Ovary (tissue), 9 donors: Measurements from ENCODE around the gene CHGA. TPM values are rescaled to one million over a fixed set of nuclear protein-coding genes. Genes with fewer than 3 reads are reported as not detected.

Experiments
- DNase-seq, 5 donors: peaks; one replicate each; pipeline ENCODE4 v3.0.0-alpha.2; 2019 to 2020
- H3K27ac ChIP-seq, 2 donors: fragments of 200-600 bp; one replicate each; pipeline versions ENCODE4 v1.5.1 to v1.8.0; 2019 to 2022
- H3K27me3 ChIP-seq: fragments of 200-600 bp; one replicate; pipeline ENCODE4 v1.8.0; 2022
- H3K36me3 ChIP-seq: fragments of 200-600 bp; sonication (generic); one replicate; pipeline ENCODE4 v1.5.1; 2019
- H3K4me1 ChIP-seq: one replicate; pipeline ENCODE4 v1.8.1; 2013; ENCODE audit warnings: mild to moderate bottlenecking, moderate library complexity; ENCODE audit not compliant: insufficient read depth
- H3K4me3 ChIP-seq: fragments of 200-600 bp; sonication (generic); one replicate; pipeline ENCODE4 v1.5.1; 2017
- H3K9me3 ChIP-seq, 2 donors: fragments of 200-600 bp in 1 of 2; sonication (generic) in 1 of 2; one replicate each; pipeline versions ENCODE4 v1.5.1 to v1.8.1; 2013 to 2019; ENCODE audit warnings: mild to moderate bottlenecking in 1 of 2, moderate library complexity in 1 of 2
- EP300 ChIP-seq: sonication (generic); formaldehyde crosslinking; IDR thresholded peaks from one replicate; pipeline ENCODE4 v1.6.1; 2017; ENCODE audit warnings: antibody characterized with exemption
- POLR2A ChIP-seq: fragments of 450-650 bp; IDR thresholded peaks from one replicate; pipeline ENCODE4 v1.6.1; 2017; ENCODE audit warnings: antibody characterized with exemption, mild to moderate bottlenecking, moderate library complexity
- WGBS, 3 donors: extraction: QIAGEN DNeasy Blood & Tissue Kit in 1 of 3; methylation state at CpG; one replicate each; pipeline versions ENCODE4 v1.1.5 to v1.1.7; 2013 to 2017; 5-methylcytosine and 5-hydroxymethylcytosine counted together
- intact Hi-C, 4 donors: fragments of 100-400 bp; cut with DNase I; formaldehyde crosslinking; loops; one replicate each; pipeline versions ENCODE4 v1.11.0 to v1.15.1; 2022 to 2023
- polyA plus RNA-seq, 2 donors: library from polyadenylated mRNA; stranded (reverse); fragments of 200-250 nt in 1 of 2; fragments of 350-450 nt in 1 of 2; fragmentation: Illumina TruSeq in 1 of 2; extraction: RNeasy Lipid Tissue Mini Kit (QIAGEN cat#74804) in 1 of 2; gene quantifications; one replicate each; pipeline ENCODE4 v1.2.3, GENCODE V29; 2013 to 2014
- total RNA-seq, 7 donors: library from RNA; depleted of rRNA in 2 of 7; stranded (reverse); fragments of >200 nt in 2 of 7; fragmentation: NEBNext Ultra II Directional in 3 of 7; extraction: Animal tissue kit (Norgen Biotek cat#: 25700) in 3 of 7; gene quantifications; one replicate each; pipeline versions ENCODE4 v1.1.0 to v1.2.4, GENCODE V29; 2016 to 2023
- TF ChIP-seq, protein P1 (sequence below), 3 donors: fragments of 450-650 bp in 2 of 3; fragments of 200-600 bp in 1 of 3; IDR thresholded peaks; one replicate each; pipeline versions ENCODE4 v1.5.1 to v1.8.0; 2016 to 2022; ENCODE audit warnings: antibody characterized with exemption in 3 of 3, mild to moderate bottlenecking in 1 of 3
- donor health status: DM: no; HTN: no; CAD: no; lungs with moderate emphysema.
- donor health status: DM: no; HTN: no; CAD: no.
- donor health status: Bipolar disorder and iron deficiency.
- donor health status: DM: yes; HTN: yes; CAD: no.
- donor health status: DM: no; HTN: no; CAD: no.
- donor health status: DM: yes; HTN: yes; CAD: no.

CHGA gene
- total and polyA plus RNA-seq, 9 donors = 0.13 to 1.6 (median 0.60) TPM; not detected in 2

DNA sequence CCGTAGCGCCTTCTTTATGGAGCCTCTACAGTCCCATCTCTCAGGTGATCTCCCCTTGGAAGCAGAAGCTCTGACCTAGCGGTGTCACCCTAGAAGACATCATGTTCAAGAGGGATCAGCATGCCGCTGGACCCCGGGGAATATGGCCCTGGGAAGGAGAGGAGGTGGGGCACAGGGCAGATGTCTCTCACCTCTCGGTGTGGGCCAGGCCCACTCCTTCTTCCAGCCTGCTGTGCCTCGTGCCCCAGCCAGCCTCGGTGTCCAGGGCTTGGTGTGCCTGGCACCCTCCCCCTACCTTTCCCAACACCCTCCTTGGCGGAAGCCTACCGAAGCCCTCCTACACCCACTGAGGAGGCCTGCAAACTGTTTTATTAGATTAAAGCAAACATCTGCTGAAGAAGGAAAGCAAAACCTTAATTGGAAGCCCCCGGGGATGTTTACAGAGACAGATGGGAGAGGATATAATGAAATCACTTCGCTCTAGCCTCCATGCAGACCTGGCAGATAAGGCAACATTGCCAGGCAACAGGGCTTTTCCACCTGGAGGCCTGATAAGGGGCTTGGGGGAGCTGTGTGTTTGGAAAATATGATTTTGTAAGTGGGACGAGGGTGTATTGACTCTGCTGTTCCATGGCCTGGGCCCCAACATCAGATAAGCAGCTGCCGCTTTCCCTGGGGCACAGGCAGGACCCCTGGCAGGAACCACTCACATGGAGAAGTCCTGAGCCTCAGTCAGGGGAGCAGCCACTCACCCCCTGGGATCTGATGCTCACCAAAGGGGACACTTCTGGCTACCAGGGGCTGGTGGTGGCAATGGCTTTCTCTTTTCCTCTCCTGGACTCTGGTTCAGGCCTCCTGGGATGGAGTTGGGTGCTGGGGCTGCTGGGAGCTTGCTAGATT lies 5.7 kb upstream of the CHGA start:
- Histone ChIP-seq H3K27me3 (no peaks in the 10 kb centered on the region), H3K4me1 (no peaks in the 10 kb centered on the region), H3K9me3 (no peaks in the 10 kb centered on the region), H3K4me3 (no peak overlapping the region), H3K36me3 (no peaks in the 10 kb centered on the region), H3K27ac (no peak overlapping the region)
- 64 to 72% (median 65%) methylated on average over 14 of the region's 14 CpGs for WGBS, 3 donors
- intact Hi-C loops = no loop called here
- no peak for DNase-seq
- TF ChIP-seq, protein P1, sequence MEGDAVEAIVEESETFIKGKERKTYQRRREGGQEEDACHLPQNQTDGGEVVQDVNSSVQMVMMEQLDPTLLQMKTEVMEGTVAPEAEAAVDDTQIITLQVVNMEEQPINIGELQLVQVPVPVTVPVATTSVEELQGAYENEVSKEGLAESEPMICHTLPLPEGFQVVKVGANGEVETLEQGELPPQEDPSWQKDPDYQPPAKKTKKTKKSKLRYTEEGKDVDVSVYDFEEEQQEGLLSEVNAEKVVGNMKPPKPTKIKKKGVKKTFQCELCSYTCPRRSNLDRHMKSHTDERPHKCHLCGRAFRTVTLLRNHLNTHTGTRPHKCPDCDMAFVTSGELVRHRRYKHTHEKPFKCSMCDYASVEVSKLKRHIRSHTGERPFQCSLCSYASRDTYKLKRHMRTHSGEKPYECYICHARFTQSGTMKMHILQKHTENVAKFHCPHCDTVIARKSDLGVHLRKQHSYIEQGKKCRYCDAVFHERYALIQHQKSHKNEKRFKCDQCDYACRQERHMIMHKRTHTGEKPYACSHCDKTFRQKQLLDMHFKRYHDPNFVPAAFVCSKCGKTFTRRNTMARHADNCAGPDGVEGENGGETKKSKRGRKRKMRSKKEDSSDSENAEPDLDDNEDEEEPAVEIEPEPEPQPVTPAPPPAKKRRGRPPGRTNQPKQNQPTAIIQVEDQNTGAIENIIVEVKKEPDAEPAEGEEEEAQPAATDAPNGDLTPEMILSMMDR (IDR thresholded peaks at IDR 0.05) = no peak
- TF ChIP-seq POLR2A (no peak), EP300 (no peak)

DNA sequence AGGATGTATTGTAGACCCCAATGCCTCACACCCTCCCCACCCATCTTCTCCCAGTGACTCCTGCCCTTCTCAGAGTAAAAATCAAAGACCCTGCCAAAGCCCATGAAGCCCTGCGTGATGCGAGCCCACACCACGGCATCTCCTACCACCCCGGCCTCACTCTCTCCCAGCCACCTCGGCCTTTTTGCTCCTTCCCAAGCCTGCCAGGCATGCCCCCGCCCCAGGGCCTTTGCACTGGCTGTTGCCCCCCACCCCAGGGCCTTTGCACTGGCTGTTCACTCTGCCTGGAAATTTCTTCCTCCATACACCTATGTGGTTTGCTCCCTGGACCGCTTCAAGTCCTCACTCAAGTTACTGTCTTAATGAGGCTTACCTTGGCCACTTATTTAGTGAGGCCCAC lies 5.0 kb upstream of the CHGA start:
- Histone ChIP-seq H3K27me3 (no peaks in the 10 kb centered on the region), H3K4me1 (no peaks in the 10 kb centered on the region), H3K4me3 (no peak overlapping the region), H3K9me3 (no peaks in the 10 kb centered on the region), H3K27ac (no peak overlapping the region), H3K36me3 (no peaks in the 10 kb centered on the region)
- TF ChIP-seq POLR2A = no peak
- TF ChIP-seq EP300 = no peak
- TF ChIP-seq, protein P1 (IDR thresholded peaks at IDR 0.05) = no peak
- WGBS, 3 donors = 67 to 83% (median 76%) methylated on average over 7 of the region's 7 CpGs
- no peak for DNase-seq
- intact Hi-C loops = no loop called here

DNA sequence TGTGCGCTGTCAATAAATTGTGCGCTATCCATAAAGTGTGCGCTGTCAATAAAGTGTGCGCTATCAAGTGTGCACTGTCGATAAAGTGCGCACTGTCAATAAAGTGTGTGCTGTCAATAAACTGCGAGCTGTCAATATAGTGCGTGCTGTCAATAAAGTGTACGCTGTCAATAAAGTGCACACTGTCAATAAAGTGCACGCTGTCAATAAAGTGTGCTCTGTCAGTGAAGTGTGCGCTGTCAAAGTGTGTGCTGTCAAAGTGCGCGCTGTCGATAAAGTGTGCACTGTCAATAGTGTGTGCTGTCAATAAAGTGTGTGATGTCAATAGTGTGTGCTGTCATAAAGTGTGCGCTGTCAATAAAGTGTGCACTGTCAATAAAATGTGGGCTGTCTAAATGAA lies 2.9 kb upstream of the CHGA start:
- 94 to 97% (median 95%) methylated on average over 15 of the region's 15 CpGs for WGBS, 3 donors
- H3K9me3 ChIP-seq = no peaks in the 10 kb centered on the region

DNA sequence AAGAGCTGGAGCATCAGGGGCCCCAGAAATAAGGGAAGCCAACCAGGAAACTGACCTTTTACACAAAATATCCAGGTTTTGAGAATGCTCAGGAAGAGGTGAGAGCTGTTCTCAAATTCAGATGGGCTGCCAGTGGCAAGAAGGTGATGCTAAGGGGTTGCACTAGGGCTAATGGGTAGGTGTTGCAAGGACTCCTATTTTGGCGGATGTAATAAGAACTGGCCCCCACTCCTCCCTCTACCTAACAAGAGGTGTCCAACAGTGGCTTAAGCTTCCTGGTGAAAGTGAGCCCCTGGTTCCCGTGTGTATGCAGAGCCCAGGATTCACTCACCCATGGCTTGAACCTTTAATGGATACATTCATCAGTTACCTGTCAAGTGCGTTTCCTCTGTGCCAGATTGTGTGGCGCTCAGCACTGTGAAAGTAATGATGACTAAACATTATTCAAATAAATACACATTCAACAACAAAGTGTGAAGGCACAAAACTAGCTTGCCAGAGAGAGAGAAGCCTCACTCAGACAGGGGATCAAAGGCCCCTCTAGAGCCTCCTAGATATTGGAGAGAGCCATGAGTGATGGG lies 705 bp upstream of the CHGA start:
- no peak for DNase-seq
- 55 to 72% (median 60%) methylated on average over 4 of the region's 4 CpGs for whole genome bisulfite sequencing, 3 donors
- TF ChIP-seq POLR2A (no peak), EP300 (no peak)
- TF ChIP-seq, protein P1 (IDR thresholded peaks at IDR 0.05) = no peak
- Histone ChIP-seq H3K36me3 (no peaks in the 10 kb centered on the region), H3K4me3 (no peak overlapping the region), H3K27me3 (no peaks in the 10 kb centered on the region), H3K9me3 (no peaks in the 10 kb centered on the region), H3K4me1 (peaks cover 3% of the 10 kb centered on the region), H3K27ac (no peak overlapping the region)
- intact Hi-C loops = no loop called here

More for the DNA sequence above, 2.9 kb upstream of the CHGA start:
- TF ChIP-seq, protein P1 (IDR thresholded peaks at IDR 0.05) = no peak
- TF ChIP-seq POLR2A (no peak), EP300 (no peak)
- Histone ChIP-seq H3K27ac (no peak overlapping the region), H3K27me3 (no peaks in the 10 kb centered on the region), H3K4me1 (peaks cover 3% of the 10 kb centered on the region), H3K4me3 (no peak overlapping the region), H3K36me3 (no peaks in the 10 kb centered on the region)
- DNase-seq = no peak
- intact Hi-C loops = no loop called here
